Activated CD4-positive, CD25-positive, alpha-beta regulatory T cell treated with anti-CD3 and anti-CD28 coated beads, Interleukin-2, amount 50 U/mL, for 24 hours (primary cell): Measurements from ENCODE around the gene LRP1B.

ENCODE experiments used
- ATAC-seq, 2 donors: fragments of 150-1000 bp; cut with Tn5 transposase; one replicate each; pipeline ENCODE4 v1.10.0; 2021; ENCODE audit warnings: mild to moderate bottlenecking in 1 of 2, moderate library complexity in 1 of 2

The LRP1B gene

GRCh38 chr2:141497272-141497671, 633.5 kb downstream of the LRP1B start:
- ATAC-seq = no peak

GRCh38 chr2:141496810-141497209, 634.0 kb downstream of the LRP1B start:
- no peak for ATAC-seq

- no peak for ATAC-seq
Measured at GRCh38 chr2:141493936-141494335, 636.9 kb downstream of the LRP1B start.

GRCh38 chr2:141492816-141493215, 638.0 kb downstream of the LRP1B start:
- ATAC-seq = no peak

- no peak for ATAC-seq
Measured at GRCh38 chr2:141490886-141491285, 639.9 kb downstream of the LRP1B start.

GRCh38 chr2:141482697-141483096, 648.1 kb downstream of the LRP1B start:
- no peak for ATAC-seq

- no peak for ATAC-seq
Measured at GRCh38 chr2:141475801-141476200, 655.0 kb downstream of the LRP1B start.

- ATAC-seq = no peak
Measured at GRCh38 chr2:141468761-141469160, 662.1 kb downstream of the LRP1B start.

GRCh38 chr2:141467331-141467730, 663.5 kb downstream of the LRP1B start:
- no peak for ATAC-seq

GRCh38 chr2:141464995-141465394, 665.8 kb downstream of the LRP1B start:
- ATAC-seq = no peak

GRCh38 chr2:141458351-141458750, 672.5 kb downstream of the LRP1B start:
- no peak for ATAC-seq

GRCh38 chr2:141455877-141456276, 674.9 kb downstream of the LRP1B start:
- no peak for ATAC-seq

GRCh38 chr2:141455211-141455826, 675.5 kb downstream of the LRP1B start:
- no peak for ATAC-seq

- no peak for ATAC-seq
Measured at GRCh38 chr2:141440072-141440635, 690.7 kb downstream of the LRP1B start.

- ATAC-seq = no peak
Measured at GRCh38 chr2:141439524-141439923, 691.3 kb downstream of the LRP1B start.

GRCh38 chr2:141438536-141438935, 692.3 kb downstream of the LRP1B start:
- no peak for ATAC-seq

GRCh38 chr2:141437521-141437920, 693.3 kb downstream of the LRP1B start:
- no peak for ATAC-seq

GRCh38 chr2:141423124-141423523, 707.7 kb downstream of the LRP1B start:
- no peak for ATAC-seq

GRCh38 chr2:141417246-141417797, 713.5 kb downstream of the LRP1B start:
- no peak for ATAC-seq

- ATAC-seq = no peak
Measured at GRCh38 chr2:141411419-141411818, 719.4 kb downstream of the LRP1B start.

GRCh38 chr2:141399270-141399669, 731.5 kb downstream of the LRP1B start:
- ATAC-seq = no peak

- ATAC-seq = no peak
Measured at GRCh38 chr2:141393214-141393545, 737.6 kb downstream of the LRP1B start.

- no peak for ATAC-seq
Measured at GRCh38 chr2:141392517-141393213, 738.2 kb downstream of the LRP1B start.

GRCh38 chr2:141386168-141386567, 744.6 kb downstream of the LRP1B start:
- no peak for ATAC-seq
